ENCODE data around the gene SGIP1. TPM values are rescaled to one million over a fixed set of nuclear protein-coding genes. Genes with fewer than 3 reads are reported as not detected.

SGIP1 gene
- polyA plus RNA-seq, 3 donors = not detected

GRCh38 chr1:66624412-66625060 is 90.6 kb downstream of the SGIP1 start:
- no peaks in the 10 kb centered on the region for H3K36me3 ChIP-seq (replicated peaks in 1 of 2; ENCODE audit: control insufficient read depth in 1 of 2, insufficient read depth in 2 of 2, low read length in 2 of 2)
- H3K4me3 Mint-ChIP-seq = no peak overlapping the region
- no peak overlapping the region for H3K27ac ChIP-seq (ENCODE audit: low read depth in 1 of 2, low read length in 2 of 2)
- no peak for TF ChIP-seq CTCF (IDR thresholded peaks at IDR 0.05)
- no peaks in the 10 kb centered on the region for H3K4me1 Mint-ChIP-seq
- no peaks in the 10 kb centered on the region for H3K9me3 ChIP-seq (replicated peaks in 1 of 2; ENCODE audit: control insufficient read depth in 1 of 2, insufficient read depth in 1 of 2, low read length in 2 of 2)
- H3K4me2 ChIP-seq (replicated peaks; ENCODE audit: extremely low read depth, low read length, poor library complexity, severe bottlenecking) = no peak overlapping the region
- peaks cover 0 to 2% (median 0%) of the 10 kb centered on the region in 3 donors for H3K27me3 Mint-ChIP-seq (ENCODE audit: low read depth in 3 of 3)
- H3K27ac Mint-ChIP-seq = no peak overlapping the region
- no peak overlapping the region for H3K9ac ChIP-seq (ENCODE audit: insufficient read depth, low read length, poor library complexity, severe bottlenecking)
- peaks cover 0 to 3% (median 0%) of the 10 kb centered on the region in 7 donors for H3K9me3 Mint-ChIP-seq
- no peak overlapping the region for H3K4me3 ChIP-seq (replicated peaks in 1 of 3; ENCODE audit: low read depth in 2 of 3, low read length in 3 of 3)
- no peak overlapping the region for H2AFZ ChIP-seq (ENCODE audit: insufficient read depth, low read depth, low read length, poor library complexity, severe bottlenecking)
- WGBS (ENCODE audit: insufficient coverage) = no CpG with 5 or more reads among the region's 1 CpG
- no peaks in the 10 kb centered on the region for H3K79me2 ChIP-seq (ENCODE audit: insufficient read depth, low read length)
- no peaks in the 10 kb centered on the region for H4K20me1 ChIP-seq (ENCODE audit: insufficient read depth, low read length)
- no peak for DNase-seq
- H3K36me3 Mint-ChIP-seq = no peaks in the 10 kb centered on the region
- intact Hi-C loops (cut with micrococcal nuclease) = no loop called here
- no peaks in the 10 kb centered on the region for H3K27me3 ChIP-seq (ENCODE audit: control insufficient read depth in 2 of 2, insufficient read depth in 2 of 2, low read length in 2 of 2)
- no peaks in the 10 kb centered on the region for H3K4me1 ChIP-seq (ENCODE audit: control insufficient read depth in 1 of 2, insufficient read depth in 2 of 2, low read length in 2 of 2)

- Mint-ChIP-seq H3K4me1 (no peaks in the 10 kb centered on the region), H3K36me3 (no peaks in the 10 kb centered on the region), H3K9me3 (no peaks in the 10 kb centered on the region), H3K27ac (no peak overlapping the region), H3K27me3 (ENCODE audit: low read depth in 3 of 3) (peaks cover 0 to 2% (median 0%) of the 10 kb centered on the region in 3 donors), H3K4me3 (no peak overlapping the region)
- H3K79me2 ChIP-seq (ENCODE audit: insufficient read depth, low read length) = no peaks in the 10 kb centered on the region
- H3K9me3 ChIP-seq (replicated peaks in 1 of 2; ENCODE audit: control insufficient read depth in 1 of 2, insufficient read depth in 1 of 2, low read length in 2 of 2) = no peaks in the 10 kb centered on the region
- H3K4me2 ChIP-seq (replicated peaks; ENCODE audit: extremely low read depth, low read length, poor library complexity, severe bottlenecking) = no peak overlapping the region
- H3K36me3 ChIP-seq (replicated peaks in 1 of 2; ENCODE audit: control insufficient read depth in 1 of 2, insufficient read depth in 2 of 2, low read length in 2 of 2) = no peaks in the 10 kb centered on the region
- TF ChIP-seq CTCF (IDR thresholded peaks at IDR 0.05) = no peak
- H3K9ac ChIP-seq (ENCODE audit: insufficient read depth, low read length, poor library complexity, severe bottlenecking) = no peak overlapping the region
- no peaks in the 10 kb centered on the region for H4K20me1 ChIP-seq (ENCODE audit: insufficient read depth, low read length)
- H3K27me3 ChIP-seq (ENCODE audit: control insufficient read depth in 2 of 2, insufficient read depth in 2 of 2, low read length in 2 of 2) = no peaks in the 10 kb centered on the region
- no peak overlapping the region for H3K27ac ChIP-seq (ENCODE audit: low read depth in 1 of 2, low read length in 2 of 2)
- intact Hi-C loops (cut with micrococcal nuclease) = no loop called here
- H3K4me3 ChIP-seq (replicated peaks in 1 of 3; ENCODE audit: low read depth in 2 of 3, low read length in 3 of 3) = no peak overlapping the region
- no peak for DNase-seq
- H2AFZ ChIP-seq (ENCODE audit: insufficient read depth, low read depth, low read length, poor library complexity, severe bottlenecking) = no peak overlapping the region
- H3K4me1 ChIP-seq (ENCODE audit: control insufficient read depth in 1 of 2, insufficient read depth in 2 of 2, low read length in 2 of 2) = no peaks in the 10 kb centered on the region
These were observed 92.3 kb downstream of the SGIP1 start for GRCh38 chr1:66626261-66626660.

All from CD14-positive monocyte (primary cell).